Pancreas (tissue), 10 donors: Measurements from ENCODE around the gene SESN2. TPM values are rescaled to one million over a fixed set of nuclear protein-coding genes. Genes with fewer than 3 reads are reported as not detected.

Experiments
- ATAC-seq, 4 donors: fragments of 200-7000 bp; cut with Tn5 transposase; one replicate each; pipeline versions ENCODE4 v1.8.0 to v1.9.1; 2020; ENCODE audit warnings: mild to moderate bottlenecking in 4 of 4, moderate library complexity in 4 of 4
- DNase-seq, 6 donors: peaks; one replicate each; pipeline ENCODE4 v3.0.0-alpha.2; 2020
- FAIRE-seq: peaks from 2 replicates; lab custom pipeline; 2012; peaks lifted over from hg19 to GRCh38; lab: Jason Lieb, UNC
- H3K27ac ChIP-seq, 4 donors: fragments of 200-600 bp; sonication (generic); 1 replicate in 3 of 4; 2 replicates in 1 of 4; pipeline versions ENCODE4 v1.5.0 to v1.8.0; 2020
- H3K27me3 ChIP-seq, 4 donors: fragments of 200-600 bp; one replicate each; pipeline ENCODE4 v1.8.0; 2021
- H3K36me3 ChIP-seq, 3 donors: fragments of 200-600 bp; sonication (generic) in 1 of 3; one replicate each; pipeline versions ENCODE4 v1.5.0 to v1.8.0; 2020 to 2021
- H3K4me1 ChIP-seq, 3 donors: fragments of 200-600 bp; one replicate each; pipeline ENCODE4 v1.8.0; 2021
- H3K4me3 ChIP-seq, 4 donors: fragments of 200-600 bp; sonication (generic) in 2 of 4; one replicate each; pipeline versions ENCODE4 v1.5.0 to v1.8.0; 2020 to 2021
- H3K9me3 ChIP-seq, 4 donors: fragments of 200-600 bp; one replicate each; pipeline ENCODE4 v1.8.0; 2021
- WGBS, 2 donors: extraction: QIAGEN DNeasy Blood & Tissue Kit; methylation state at CpG; one replicate each; pipeline ENCODE4 v1.1.7; 2013; 5-methylcytosine and 5-hydroxymethylcytosine counted together
- intact Hi-C, 3 donors: fragments of 100-400 bp; cut with DNase I; formaldehyde crosslinking; loops; one replicate each; pipeline versions ENCODE4 v1.11.1 to v1.14.2; 2022
- polyA plus RNA-seq, 2 donors: library from polyadenylated mRNA; stranded (reverse); fragments of 200-250 nt; gene quantifications; one replicate each; pipeline ENCODE4 v1.2.3, GENCODE V29; 2013
- total RNA-seq, 6 donors: library from RNA; stranded (reverse); fragmentation: NEBNext Ultra II Directional in 4 of 6; extraction: Animal tissue kit (Norgen Biotek cat#: 25700) in 4 of 6; gene quantifications; one replicate each; pipeline versions ENCODE4 v1.2.1 to v1.2.4, GENCODE V29; 2021 to 2023
- TF ChIP-seq, protein P1 (sequence below), 4 donors: fragments of 200-600 bp; sonication (generic) in 3 of 4; IDR thresholded peaks; one replicate each; pipeline versions ENCODE4 v1.5.0 to v1.8.0; 2021; ENCODE audit warnings: antibody characterized with exemption in 4 of 4
- donor health status: healthy with polysubstance abuse.
- donor health status: DM: no; HTN: no; CAD: no; lungs with moderate emphysema.
- donor health status: DM: no; HTN: no; CAD: no.
- donor health status: control.
- donor health status: control.
- donor health status: Bipolar disorder and iron deficiency.
- donor health status: DM: yes; HTN: yes; CAD: no.
- donor health status: DM: no; HTN: no; CAD: no.
- donor health status: DM: no; HTN: no; CAD: no.
- donor health status: DM: yes; HTN: yes; CAD: no.

SESN2 gene
- total and polyA plus RNA-seq, 8 donors = 4.0 to 38.3 (median 7.3) TPM

GRCh38 chr1:28232558-28233263 lies 26.6 kb upstream of the SESN2 start, which contains the start of gene DNAJC8:
Gene DNAJC8, minus strand, starts transcription at chr1:28233029. Its CDS starts 31 bp downstream, at chr1:28232998.
- Histone ChIP-seq H3K9me3 (no peaks in the 10 kb centered on the region), H3K4me3 (peak within 1 kb of the TSS; percentile 83 to 91 (median 88)), H3K27ac (peak within 1 kb of the TSS; percentile 30 to 62 (median 50)), H3K36me3 (peaks cover 0 to 11% (median 0%) of the 10 kb centered on the region in 3 donors), H3K27me3 (no peaks in the 10 kb centered on the region), H3K4me1 (peaks cover 5 to 14% (median 5%) of the 10 kb centered on the region in 3 donors)
- TF ChIP-seq, protein P1, sequence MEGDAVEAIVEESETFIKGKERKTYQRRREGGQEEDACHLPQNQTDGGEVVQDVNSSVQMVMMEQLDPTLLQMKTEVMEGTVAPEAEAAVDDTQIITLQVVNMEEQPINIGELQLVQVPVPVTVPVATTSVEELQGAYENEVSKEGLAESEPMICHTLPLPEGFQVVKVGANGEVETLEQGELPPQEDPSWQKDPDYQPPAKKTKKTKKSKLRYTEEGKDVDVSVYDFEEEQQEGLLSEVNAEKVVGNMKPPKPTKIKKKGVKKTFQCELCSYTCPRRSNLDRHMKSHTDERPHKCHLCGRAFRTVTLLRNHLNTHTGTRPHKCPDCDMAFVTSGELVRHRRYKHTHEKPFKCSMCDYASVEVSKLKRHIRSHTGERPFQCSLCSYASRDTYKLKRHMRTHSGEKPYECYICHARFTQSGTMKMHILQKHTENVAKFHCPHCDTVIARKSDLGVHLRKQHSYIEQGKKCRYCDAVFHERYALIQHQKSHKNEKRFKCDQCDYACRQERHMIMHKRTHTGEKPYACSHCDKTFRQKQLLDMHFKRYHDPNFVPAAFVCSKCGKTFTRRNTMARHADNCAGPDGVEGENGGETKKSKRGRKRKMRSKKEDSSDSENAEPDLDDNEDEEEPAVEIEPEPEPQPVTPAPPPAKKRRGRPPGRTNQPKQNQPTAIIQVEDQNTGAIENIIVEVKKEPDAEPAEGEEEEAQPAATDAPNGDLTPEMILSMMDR (IDR thresholded peaks at IDR 0.05) = no peak
- peak; percentile 63 to 82 (median 74) for ATAC-seq
- DNase-seq = peak; percentile 89 to 97 (median 94)
- WGBS, 2 donors = 0% methylated on average over 40 of the region's 40 CpGs
- FAIRE-seq = peak; percentile 61
- intact Hi-C loops = no loop called here

DNA sequence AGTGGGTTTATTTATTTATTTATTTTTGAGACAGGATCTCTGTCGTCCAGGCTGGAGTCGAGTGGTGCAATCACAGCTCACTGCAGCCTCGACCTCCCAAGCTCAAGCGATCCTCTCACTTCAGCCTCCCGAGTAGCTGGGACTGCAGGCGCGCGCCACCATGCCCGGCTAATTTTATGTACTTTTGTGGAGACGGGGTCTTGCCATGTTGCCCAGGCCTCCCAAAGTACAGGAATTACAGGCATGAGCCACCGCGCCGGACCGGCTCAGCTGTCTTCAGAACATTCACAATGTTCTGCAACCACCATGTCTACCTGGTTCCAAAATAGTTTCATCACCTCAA lies 26.1 kb upstream of the SESN2 start:
- peaks cover 0 to 6% (median 0%) of the 10 kb centered on the region in 3 donors for H3K36me3 ChIP-seq
- intact Hi-C loops = no loop called here
- 54 to 56% methylated on average over 14 of the region's 14 CpGs for WGBS, 2 donors
- peak overlapping the region in 2 of 4 donors; percentile 52 to 62 for H3K27ac ChIP-seq
- H3K4me3 ChIP-seq = peak overlapping the region in 3 of 4 donors; percentile 83 to 91 (median 85)
- no peaks in the 10 kb centered on the region for H3K27me3 ChIP-seq
- H3K4me1 ChIP-seq = peaks cover 5 to 15% (median 5%) of the 10 kb centered on the region in 3 donors
- no peaks in the 10 kb centered on the region for H3K9me3 ChIP-seq
- ATAC-seq (no peak), FAIRE-seq (no peak), DNase-seq (peak in 1 of 6 donors; percentile 31)
- TF ChIP-seq, protein P1 (IDR thresholded peaks at IDR 0.05) = no peak

- Histone ChIP-seq H3K4me1 (peaks cover 5 to 15% (median 5%) of the 10 kb centered on the region in 3 donors), H3K27ac (peak within 1 kb of the TSS; percentile 82 to 90 (median 86)), H3K27me3 (no peaks in the 10 kb centered on the region), H3K9me3 (no peaks in the 10 kb centered on the region), H3K4me3 (peak within 1 kb of the TSS; percentile 49 to 97 (median 91)), H3K36me3 (no peaks in the 10 kb centered on the region)
- 0 to 1% methylated on average over 57 to 60 of the region's 60 CpGs for WGBS, 2 donors
- intact Hi-C loops = no loop called here
- FAIRE-seq (peak; percentile 65), ATAC-seq (peak; percentile 93 to 97 (median 95)), DNase-seq (peak; percentile 91 to 98 (median 96))
- TF ChIP-seq, protein P1 (IDR thresholded peaks at IDR 0.05) = no peak
Observed at GRCh38 chr1:28235755-28236655, 23.3 kb upstream of the SESN2 start, which contains the start of gene ATP5IF1. Gene ATP5IF1, plus strand, starts transcription at chr1:28236124. Its CDS starts 60 bp downstream, at chr1:28236184.

DNA sequence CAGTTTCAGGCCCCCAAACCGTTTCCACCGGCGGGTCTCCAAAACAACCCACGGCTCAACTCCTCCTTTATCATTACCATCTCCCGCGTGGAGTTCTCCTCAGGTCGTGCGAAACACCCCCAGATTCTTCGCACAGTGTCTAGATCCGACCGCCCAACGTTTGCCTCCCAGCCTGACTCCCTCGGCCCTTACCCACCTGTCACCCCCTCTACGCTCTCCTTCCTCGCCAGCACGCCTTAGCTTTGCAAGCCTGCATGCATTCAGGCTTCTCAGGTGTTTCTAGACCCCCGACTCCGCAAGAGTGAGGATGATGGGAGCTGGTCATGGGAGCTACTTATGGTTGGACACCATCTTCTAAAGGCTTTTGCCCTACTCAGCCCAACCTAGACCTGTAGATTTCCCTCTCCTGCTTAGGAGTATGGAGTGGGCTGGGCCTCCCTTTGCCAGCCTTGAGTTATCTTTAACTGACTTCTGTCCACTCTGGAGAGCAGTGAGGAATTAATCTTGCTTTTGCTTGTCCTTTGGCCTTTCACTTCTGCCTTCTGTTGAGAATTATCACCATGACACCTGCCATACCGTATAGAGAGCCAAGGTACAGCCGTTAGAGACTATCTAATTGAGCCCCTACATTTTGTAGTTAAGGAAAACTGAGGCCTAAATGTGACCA lies 22.5 kb upstream of the SESN2 start:
- Histone ChIP-seq H3K4me3 (peak overlapping the region; percentile 49 to 97 (median 91)), H3K9me3 (no peaks in the 10 kb centered on the region), H3K36me3 (no peaks in the 10 kb centered on the region), H3K27me3 (no peaks in the 10 kb centered on the region), H3K4me1 (peaks cover 5 to 13% (median 5%) of the 10 kb centered on the region in 3 donors), H3K27ac (peak overlapping the region in 3 of 4 donors; percentile 82 to 90 (median 88))
- TF ChIP-seq, protein P1 (IDR thresholded peaks at IDR 0.05) = no peak
- intact Hi-C loops = no loop called here
- FAIRE-seq (no peak), ATAC-seq (peak in 3 of 4 donors; percentile 1 to 6 (median 6)), DNase-seq (no peak)
- 3 to 4% methylated on average over 20 of the region's 20 CpGs for WGBS, 2 donors
